GM12892 (cell line): ENCODE measurements around the gene KHSRP. TPM values are rescaled to one million over a fixed set of nuclear protein-coding genes. Genes with fewer than 3 reads are reported as not detected.

Source experiments
- DNase-seq: peaks from one replicate; pipeline ENCODE4 v3.0.0; 2011; ENCODE audit not compliant: insufficient read length
- FAIRE-seq: peaks from 2 replicates; lab custom pipeline; 2011; peaks lifted over from hg19 to GRCh38; lab: Jason Lieb, UNC
- POLR2A ChIP-seq: IDR thresholded peaks from 2 replicates; pipeline ENCODE4 v1.6.1; 2011; ENCODE audit warnings: low read depth, low read length, control low read depth
- POLR2AphosphoS5 ChIP-seq: IDR thresholded peaks from 2 replicates; pipeline ENCODE4 v1.6.1; 2011; ENCODE audit warnings: low read depth, low read length, control low read depth
- TAF1 ChIP-seq: IDR thresholded peaks from 2 replicates; pipeline ENCODE4 v1.6.1; 2011; ENCODE audit warnings: low read depth, mild to moderate bottlenecking, control low read depth, low read length, borderline replicate concordance
- polyA plus RNA-seq: library from polyadenylated mRNA; unstranded; fragments of >200 nt; gene quantifications from one replicate; pipeline ENCODE4 v1.2.1, GENCODE V29; 2012; ENCODE audit warnings: missing spikeins, inconsistent platforms; ENCODE audit not compliant: missing spikeins

KHSRP gene
- polyA plus RNA-seq, result 96.5 TPM

GRCh38 chr19:6424195-6424938 is at the start of gene KHSRP:
Gene KHSRP, minus strand, starts transcription at chr19:6424811. Its CDS starts 110 bp downstream, at chr19:6424701.
- no peak for FAIRE-seq
- no peak for DNase-seq
- 0 out of 2 replicates have a peak, but pooled peaks have one; percentile 52 for TF ChIP-seq POLR2AphosphoS5
- TF ChIP-seq TAF1, result peak; percentile 34; the same call in 1 of the 2 replicates
- TF ChIP-seq POLR2A, result peak; percentile 65; the same call in 1 of the 2 replicates

GRCh38 chr19:6473647-6474046 is 49.0 kb upstream of the KHSRP start:
- DNase-seq (no peak), FAIRE-seq (no peak)
- no peak for TF ChIP-seq TAF1
- no peak for TF ChIP-seq POLR2AphosphoS5
- TF ChIP-seq POLR2A, result no peak

GRCh38 chr19:6472713-6473112 is 48.1 kb upstream of the KHSRP start:
- DNase-seq, result no peak
- TF ChIP-seq POLR2AphosphoS5 (no peak), POLR2A (no peak), TAF1 (no peak)
- FAIRE-seq, result no peak

- no peak for FAIRE-seq
- no peak for DNase-seq
- no peak for TF ChIP-seq TAF1
- no peak for TF ChIP-seq POLR2A
- TF ChIP-seq POLR2AphosphoS5, result no peak
Measured at GRCh38 chr19:6471076-6471475, 46.5 kb upstream of the KHSRP start.

- DNase-seq (no peak), FAIRE-seq (no peak)
- TF ChIP-seq TAF1 (no peak), POLR2AphosphoS5 (no peak), POLR2A (no peak)
Measured at GRCh38 chr19:6470173-6470572, 45.6 kb upstream of the KHSRP start.

GRCh38 chr19:6467384-6467783 is 42.8 kb upstream of the KHSRP start:
- TF ChIP-seq POLR2A (no peak), POLR2AphosphoS5 (no peak), TAF1 (no peak)
- no peak for DNase-seq
- no peak for FAIRE-seq

- TF ChIP-seq TAF1, result no peak
- peak; percentile 26; the same call in 1 of the 2 replicates for TF ChIP-seq POLR2A
- TF ChIP-seq POLR2AphosphoS5, result peak; percentile 34; the same call in 1 of the 2 replicates
- no peak for FAIRE-seq
Measured at GRCh38 chr19:6466526-6467248, 42.1 kb upstream of the KHSRP start.

GRCh38 chr19:6465663-6466062 is 41.1 kb upstream of the KHSRP start:
- FAIRE-seq (no peak), DNase-seq (no peak)
- TF ChIP-seq POLR2A, result no peak
- no peak for TF ChIP-seq POLR2AphosphoS5
- no peak for TF ChIP-seq TAF1

More at GRCh38 chr19:6466526-6467248, 42.1 kb upstream of the KHSRP start:
- no peak for DNase-seq

GRCh38 chr19:6465006-6465405 is 40.4 kb upstream of the KHSRP start:
- DNase-seq (no peak), FAIRE-seq (no peak)
- no peak for TF ChIP-seq POLR2AphosphoS5
- TF ChIP-seq POLR2A, result no peak
- TF ChIP-seq TAF1, result no peak

- DNase-seq, result no peak
- FAIRE-seq, result no peak
Measured at GRCh38 chr19:6464070-6464873, 39.7 kb upstream of the KHSRP start, which contains the start of gene CRB3. Gene CRB3, plus strand, starts transcription at chr19:6464271. Its CDS starts 431 bp downstream, at chr19:6464702.

GRCh38 chr19:6460099-6460884 is 35.7 kb upstream of the KHSRP start:
- FAIRE-seq, result peak; percentile 99
- peak; percentile 93 for DNase-seq
- peak; percentile 64; the same call in 1 of the 2 replicates for TF ChIP-seq POLR2A
- TF ChIP-seq POLR2AphosphoS5, result no peak

More at GRCh38 chr19:6464070-6464873, 39.7 kb upstream of the KHSRP start, which contains the start of gene CRB3:
- TF ChIP-seq POLR2AphosphoS5 (no peak), POLR2A (no peak), TAF1 (no peak)
